A549 (cell line): ENCODE results near the gene AIRE. TPM values are rescaled to one million over a fixed set of nuclear protein-coding genes. Genes with fewer than 3 reads are reported as not detected.

Source experiments
- ATAC-seq, 2 experiments: fragments of 200-7000 bp in 1 of 2; fragments of >200 bp in 1 of 2; cut with Nextera tagmentation in 1 of 2; cut with Tn5 transposase in 1 of 2; 3 replicates each; pipeline versions ENCODE4 v1.8.0 to v1.9.1; 2018 to 2020; ENCODE audit warnings: mild to moderate bottlenecking in 1 of 2, moderate library complexity in 1 of 2
- CTCF ChIA-PET: fragments of 300-600 bp; sonication (Branson Sonifier 250); formaldehyde crosslinking; extraction: SDS; loops from one replicate; lab custom pipeline; 2021; ENCODE audit warnings: antibody characterized with exemption, inconsistent platforms; lab: Yijun Ruan, JAX
- POLR2A ChIA-PET: fragments of 350-600 bp; formaldehyde crosslinking; extraction: SDS; loops from one replicate; lab custom pipeline; 2021; ENCODE audit warnings: antibody characterized with exemption, inconsistent platforms; lab: Yijun Ruan, JAX
- DNase-seq, 2 experiments: peaks; one replicate each; pipeline versions ENCODE4 v3.0.0 to v3.0.0-alpha.2; 2011 to 2016; ENCODE audit warnings: low read depth in 1 of 2, low spot score in 1 of 2
- FAIRE-seq: peaks from 2 replicates; lab custom pipeline; 2011; peaks lifted over from hg19 to GRCh38; lab: Jason Lieb, UNC
- H3K27ac ChIP-seq, 2 experiments: fragments of >200 bp; sonication (Bioruptor Twin); formaldehyde crosslinking; 3 replicates each; pipeline ENCODE4 v1.5.1; 2016 to 2017
- H3K4me1 ChIP-seq: fragments of >200 bp; sonication (Bioruptor Twin); formaldehyde crosslinking; 3 replicates; pipeline ENCODE4 v1.6.1; 2016
- H3K4me2 ChIP-seq: fragments of >200 bp; sonication (Bioruptor Twin); formaldehyde crosslinking; 3 replicates; pipeline ENCODE4 v1.6.1; 2016
- H3K4me3 ChIP-seq: fragments of >200 bp; sonication (Bioruptor Twin); formaldehyde crosslinking; 3 replicates; pipeline ENCODE4 v1.5.1; 2016
- H3K9me3 ChIP-seq: fragments of >200 bp; sonication (Bioruptor Twin); formaldehyde crosslinking; 3 replicates; pipeline ENCODE4 v1.6.1; 2016
- BCL3 ChIP-seq: fragments of >200 bp; sonication (Bioruptor Twin); formaldehyde crosslinking; IDR thresholded peaks from 3 replicates; pipeline ENCODE4 v1.6.1; 2016
- CBX8 ChIP-seq: fragments of 200-600 bp; sonication (generic); IDR thresholded peaks from 2 replicates; pipeline ENCODE4 v1.6.1; 2016
- CHD2 ChIP-seq: fragments of 150-350 bp; IDR thresholded peaks from 2 replicates; pipeline ENCODE4 v1.6.1; 2014; ENCODE audit warnings: low read length; ENCODE audit not compliant: partially characterized antibody
- CTCF ChIP-seq: fragments of >200 bp; sonication (Bioruptor Twin); formaldehyde crosslinking; IDR thresholded peaks from 3 replicates; pipeline ENCODE4 v1.5.1; 2016
- FOSB ChIP-seq: fragments of 250-450 bp; sonication (Bioruptor Pico); IDR thresholded peaks from 2 replicates; pipeline ENCODE4 v1.5.0; 2020; ENCODE audit warnings: mild to moderate bottlenecking, moderate library complexity
- GATA3 ChIP-seq: IDR thresholded peaks from 2 replicates; pipeline ENCODE4 v1.6.1; 2012; ENCODE audit warnings: borderline replicate concordance
- HOXB13 ChIP-seq: fragments of 250-450 bp; sonication (Bioruptor Pico); IDR thresholded peaks from 2 replicates; pipeline ENCODE4 v1.5.0; 2020; ENCODE audit warnings: low read depth, mild to moderate bottlenecking, moderate library complexity
- JUN ChIP-seq, 2 experiments: fragments of >200 bp; sonication (Bioruptor Twin); formaldehyde crosslinking; IDR thresholded peaks; 2 replicates in 1 of 2; 3 replicates in 1 of 2; pipeline ENCODE4 v1.6.1; 2016 to 2017
- KDM5A ChIP-seq: fragments of 200-600 bp; sonication (generic); IDR thresholded peaks from 2 replicates; pipeline ENCODE4 v1.6.1; 2016; ENCODE audit warnings: antibody characterized with exemption, mild to moderate bottlenecking
- MYC ChIP-seq: IDR thresholded peaks from 2 replicates; pipeline ENCODE4 v1.6.1; 2012; ENCODE audit warnings: mild to moderate bottlenecking, inconsistent platforms, low read length, improper control_type of control experiment, borderline replicate concordance
- NFE2L2 ChIP-seq: fragments of 150-350 bp; conservative IDR thresholded peaks from 2 replicates; pipeline ENCODE4 v1.6.1; 2014; ENCODE audit warnings: low read length
- POLR2A ChIP-seq: IDR thresholded peaks from 2 replicates; pipeline ENCODE4 v1.6.1; 2012; ENCODE audit warnings: mild to moderate bottlenecking, low read length
- RNF2 ChIP-seq: fragments of 200-600 bp; sonication (generic); IDR thresholded peaks from 2 replicates; pipeline ENCODE4 v1.6.1; 2016; ENCODE audit warnings: low read depth, mild to moderate bottlenecking, antibody characterized with exemption, moderate library complexity, borderline replicate concordance
- WGBS: methylation state at CpG from one replicate; pipeline ENCODE4 v1.1.6; 2017; ENCODE audit errors: missing lambda C conversion rate; 5-methylcytosine and 5-hydroxymethylcytosine counted together
- polyA plus RNA-seq, 4 experiments: library from polyadenylated mRNA; depleted of rRNA in 3 of 4; stranded (reverse); fragments of >200 nt; fragmentation: RNase III in 1 of 4; extraction: RNeasy Plus Mini Kit Qiagen cat#74134 plus additional on column Dnase treatment in 1 of 4; gene quantifications; 2 replicates in 3 of 4; 3 replicates in 1 of 4; pipeline ENCODE4 v1.2.3, GENCODE V29; 2011 to 2017
- TF ChIP-seq, protein P1 (sequence below): IDR thresholded peaks from 2 replicates; pipeline ENCODE4 v1.6.1; 2012; ENCODE audit warnings: low read depth, borderline replicate concordance
- TF ChIP-seq, protein P2 (sequence below): fragments of 250-450 bp; sonication (Bioruptor Pico); IDR thresholded peaks from 2 replicates; pipeline ENCODE4 v1.5.0; 2021; ENCODE audit warnings: mild to moderate bottlenecking, moderate library complexity, borderline replicate concordance

Gene AIRE
- polyA plus RNA-seq, 2 of the 4 experiments (the other 2 are of a cell fraction) = not detected

DNA sequence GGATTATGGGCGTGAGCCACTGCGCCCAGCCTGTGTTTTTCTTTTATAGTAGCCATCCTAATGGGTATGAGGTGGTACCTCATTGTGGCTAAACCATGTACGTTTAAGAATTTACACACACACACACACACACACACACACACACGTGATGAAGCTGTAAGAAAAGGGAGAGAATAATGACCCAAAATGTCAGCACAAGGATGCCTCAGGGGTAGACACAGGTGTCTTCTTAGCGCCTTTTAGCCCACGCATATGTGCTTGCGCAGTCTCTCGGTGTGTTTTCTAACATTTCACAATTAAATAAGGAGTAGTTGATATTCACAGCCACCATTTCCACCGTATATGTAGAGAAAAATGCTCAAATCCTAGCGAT is 13.4 kb downstream of the AIRE start:
- 43% methylated on average over 8 of the region's 10 CpGs for WGBS
- peak overlapping the region; percentile 93 to 99 for H3K27ac ChIP-seq
- no peaks in the 10 kb centered on the region for H3K9me3 ChIP-seq
- no peak for ATAC-seq
- ChIA-PET CTCF (interaction anchor here (1.7 to 2.0 kb wide), 3 partner anchors 10 to 39 kb away, joined by 5 to 7 read pairs (median 5); no protein-coding TSS in a partner anchor), POLR2A (no interaction called here)
- no peak for FAIRE-seq
- H3K4me1 ChIP-seq = peaks cover 27% of the 10 kb centered on the region
- TF ChIP-seq MYC (no peak), CBX8 (no peak), CHD2 (no peak), KDM5A (no peak), FOSB (no peak), GATA3 (no peak)
- TF ChIP-seq, protein P1, sequence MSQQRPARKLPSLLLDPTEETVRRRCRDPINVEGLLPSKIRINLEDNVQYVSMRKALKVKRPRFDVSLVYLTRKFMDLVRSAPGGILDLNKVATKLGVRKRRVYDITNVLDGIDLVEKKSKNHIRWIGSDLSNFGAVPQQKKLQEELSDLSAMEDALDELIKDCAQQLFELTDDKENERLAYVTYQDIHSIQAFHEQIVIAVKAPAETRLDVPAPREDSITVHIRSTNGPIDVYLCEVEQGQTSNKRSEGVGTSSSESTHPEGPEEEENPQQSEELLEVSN = no peak
- TF ChIP-seq, protein P2, sequence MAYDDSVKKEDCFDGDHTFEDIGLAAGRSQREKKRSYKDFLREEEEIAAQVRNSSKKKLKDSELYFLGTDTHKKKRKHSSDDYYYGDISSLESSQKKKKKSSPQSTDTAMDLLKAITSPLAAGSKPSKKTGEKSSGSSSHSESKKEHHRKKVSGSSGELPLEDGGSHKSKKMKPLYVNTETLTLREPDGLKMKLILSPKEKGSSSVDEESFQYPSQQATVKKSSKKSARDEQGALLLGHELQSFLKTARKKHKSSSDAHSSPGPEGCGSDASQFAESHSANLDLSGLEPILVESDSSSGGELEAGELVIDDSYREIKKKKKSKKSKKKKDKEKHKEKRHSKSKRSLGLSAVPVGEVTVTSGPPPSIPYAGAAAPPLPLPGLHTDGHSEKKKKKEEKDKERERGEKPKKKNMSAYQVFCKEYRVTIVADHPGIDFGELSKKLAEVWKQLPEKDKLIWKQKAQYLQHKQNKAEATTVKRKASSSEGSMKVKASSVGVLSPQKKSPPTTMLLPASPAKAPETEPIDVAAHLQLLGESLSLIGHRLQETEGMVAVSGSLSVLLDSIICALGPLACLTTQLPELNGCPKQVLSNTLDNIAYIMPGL = no peak
- H3K4me2 ChIP-seq = peak overlapping the region; percentile 73
- peak overlapping the region; percentile 98 for H3K4me3 ChIP-seq
- no peak for DNase-seq

DNA sequence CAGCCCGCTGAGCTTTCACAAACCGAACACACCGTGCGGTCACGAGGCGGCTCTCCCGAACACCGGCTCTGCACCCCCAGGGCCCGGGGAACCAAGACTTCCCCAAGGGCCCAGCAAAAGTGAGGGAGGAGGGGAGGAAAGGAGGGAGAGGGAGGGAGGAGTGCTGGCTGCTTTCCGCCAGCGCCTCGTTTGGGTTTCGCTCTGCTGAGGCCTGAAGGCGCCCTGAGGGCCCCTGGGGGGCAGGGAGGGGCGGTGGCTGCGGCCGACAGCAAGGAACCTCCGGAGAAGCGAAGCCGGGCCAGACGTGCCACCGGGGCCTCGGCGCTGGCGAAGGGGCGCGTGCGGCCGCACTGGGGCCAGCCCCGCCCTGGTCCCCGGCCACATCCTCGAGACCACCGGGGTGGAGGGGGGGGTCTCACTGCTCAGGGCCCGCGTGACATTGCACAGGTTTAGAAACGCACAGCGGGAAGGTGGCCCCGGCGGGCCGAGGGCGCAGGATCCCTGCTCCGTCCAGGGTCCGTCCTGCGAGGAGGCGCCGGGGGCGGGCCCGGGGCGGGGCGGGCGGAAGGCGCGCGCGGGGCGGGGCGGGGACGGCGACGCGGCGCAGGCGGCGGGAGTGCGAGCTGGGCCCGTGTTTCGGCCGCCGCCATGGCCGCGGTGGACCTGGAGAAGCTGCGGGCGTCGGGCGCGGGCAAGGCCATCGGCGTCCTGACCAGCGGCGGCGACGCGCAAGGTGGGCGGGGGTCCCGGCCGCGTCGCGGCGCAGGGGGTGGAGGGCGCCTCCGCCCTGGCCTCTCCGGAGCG is 14.0 kb downstream of the AIRE start, which contains the start of gene PFKL:
Gene PFKL, plus strand, starts transcription at position 596 of the 804 bp plus-strand sequence. Its CDS starts 53 bp downstream, at position 649.
- ATAC-seq (peak; percentile 66 to 70), FAIRE-seq (no peak), DNase-seq (peak; percentile 44 to 71)
- H3K4me1 ChIP-seq = peaks cover 21% of the 10 kb centered on the region
- CTCF ChIA-PET = interaction anchor here (2.0 kb wide), 1 partner anchor 10 kb away, joined by 5 read pairs; no protein-coding TSS in a partner anchor
- peak within 1 kb of the TSS; percentile 98 for H3K4me3 ChIP-seq
- peak within 1 kb of the TSS; percentile 93 to 99 for H3K27ac ChIP-seq
- TF ChIP-seq CTCF (no peak), NFE2L2 (no peak), HOXB13 (CRISPR knock-in tag) (no peak), BCL3 (0 out of 3 replicates have a peak, but pooled peaks have one; percentile 41), CBX8 (no peak), RNF2 (peak; percentile 45; the same call in 1 of the 2 replicates), JUN (IDR thresholded peaks at IDR 0.05) (peak in 1 of 2 experiments; percentile 47; a peak in 2 of 5 replicates), POLR2A (peak; percentile 54)
- TF ChIP-seq, protein P2 = no peak
- TF ChIP-seq, protein P1 = no peak; the same call in 1 of the 2 replicates
- peak within 1 kb of the TSS; percentile 73 for H3K4me2 ChIP-seq
- H3K9me3 ChIP-seq = no peaks in the 10 kb centered on the region
- whole genome bisulfite sequencing = 1% methylated on average over 14 of the region's 94 CpGs
- POLR2A ChIA-PET = no interaction called here
